HAP-1 (cell line): ENCODE results near the gene FOCAD.
"Not testable (repeated sequence)": the region's sequence is repeated elsewhere in the genome, so short reads cannot be mapped to it uniquely, and the experiment has no call there.

Source experiments
- DNase-seq, 2 experiments: peaks; one replicate each; pipeline ENCODE4 v3.0.0-alpha.2; 2016 to 2020; ENCODE audit warnings: low spot score in 2 of 2
- H3K27me3 ChIP-seq: fragments of 250-450 bp; sonication (Bioruptor Pico); 2 replicates; pipeline ENCODE4 v1.5.1; 2020; ENCODE audit warnings: low read depth, mild to moderate bottlenecking, moderate library complexity
- H3K36me3 ChIP-seq: fragments of 250-450 bp; sonication (Bioruptor Pico); replicated peaks from 2 replicates; pipeline ENCODE4 v1.5.1; 2020; ENCODE audit warnings: mild to moderate bottlenecking
- H3K4me1 ChIP-seq: fragments of 250-450 bp; sonication (Bioruptor Pico); 2 replicates; pipeline ENCODE4 v1.5.1; 2020; ENCODE audit warnings: mild to moderate bottlenecking
- H3K4me3 ChIP-seq: fragments of 250-450 bp; sonication (Bioruptor Pico); 2 replicates; pipeline ENCODE4 v1.5.1; 2020; ENCODE audit warnings: mild to moderate bottlenecking, moderate library complexity
- H3K9me3 ChIP-seq: fragments of 250-450 bp; sonication (Bioruptor Pico); 2 replicates; pipeline ENCODE4 v1.5.1; 2020; ENCODE audit warnings: mild to moderate bottlenecking, moderate library complexity
- in situ Hi-C: fragments of 300-500 bp; cut with MboI; formaldehyde crosslinking; loops from 3 replicates; pipeline ENCODE4 v1.14.3; 2020; ENCODE audit warnings: low sequenced_read_pairs, inconsistent platforms, mixed read lengths

The FOCAD gene

GRCh38 chr9:20659474-20659967 is 24.5 kb upstream of the FOCAD start:
- peaks cover 19% of the 10 kb centered on the region for H3K4me1 ChIP-seq
- H3K9me3 ChIP-seq = no peaks in the 10 kb centered on the region
- DNase-seq = no peak
- no peaks in the 10 kb centered on the region for H3K36me3 ChIP-seq
- H3K27me3 ChIP-seq = no peaks in the 10 kb centered on the region
- in situ Hi-C loops = no loop called here
- peak overlapping the region; percentile 0; the same call in 1 of the 2 replicates for H3K4me3 ChIP-seq

- Histone ChIP-seq H3K4me3 (no peak overlapping the region), H3K4me1 (peaks cover 28% of the 10 kb centered on the region), H3K27me3 (no peaks in the 10 kb centered on the region), H3K36me3 (no peaks in the 10 kb centered on the region), H3K9me3 (no peaks in the 10 kb centered on the region)
- peak; percentile 26 to 44 for DNase-seq
- in situ Hi-C loops = no loop called here
Measured at GRCh38 chr9:20662156-20662555, 21.9 kb upstream of the FOCAD start.

- H3K36me3 ChIP-seq = no peaks in the 10 kb centered on the region
- DNase-seq = no peak
- in situ Hi-C loops = no loop called here
Measured at GRCh38 chr9:20663133-20663532, 20.9 kb upstream of the FOCAD start.

GRCh38 chr9:20664501-20664900 is 19.6 kb upstream of the FOCAD start:
- no peaks in the 10 kb centered on the region for H3K27me3 ChIP-seq
- in situ Hi-C loops = no loop called here
- no peaks in the 10 kb centered on the region for H3K9me3 ChIP-seq
- H3K4me1 ChIP-seq = peaks cover 28% of the 10 kb centered on the region
- peak; percentile 78 to 83 for DNase-seq
- no peak overlapping the region for H3K4me3 ChIP-seq
- H3K36me3 ChIP-seq = no peaks in the 10 kb centered on the region

More at GRCh38 chr9:20663133-20663532, 20.9 kb upstream of the FOCAD start:
- Histone ChIP-seq H3K4me1 (peaks cover 28% of the 10 kb centered on the region), H3K4me3 (no peak overlapping the region), H3K27me3 (no peaks in the 10 kb centered on the region), H3K9me3 (no peaks in the 10 kb centered on the region)

GRCh38 chr9:20670395-20670794 is 13.7 kb upstream of the FOCAD start:
- H3K9me3 ChIP-seq = no peaks in the 10 kb centered on the region
- H3K36me3 ChIP-seq = no peaks in the 10 kb centered on the region
- DNase-seq = no peak
- in situ Hi-C loops = no loop called here
- H3K27me3 ChIP-seq = no peaks in the 10 kb centered on the region
- peaks cover 1% of the 10 kb centered on the region; the same call in 1 of the 2 replicates for H3K4me1 ChIP-seq
- no peak overlapping the region for H3K4me3 ChIP-seq

- in situ Hi-C loops = no loop called here
- no peaks in the 10 kb centered on the region for H3K36me3 ChIP-seq
- DNase-seq = no peak
- H3K9me3 ChIP-seq = no peaks in the 10 kb centered on the region
- H3K27me3 ChIP-seq = no peaks in the 10 kb centered on the region
- H3K4me1 ChIP-seq = no peaks in the 10 kb centered on the region
- no peak overlapping the region for H3K4me3 ChIP-seq
Measured at GRCh38 chr9:20671635-20672034, 12.4 kb upstream of the FOCAD start.

- H3K36me3 ChIP-seq, DNase-seq, H3K9me3 ChIP-seq, H3K4me1 ChIP-seq, H3K4me3 ChIP-seq, in situ Hi-C loops, H3K27me3 ChIP-seq: not testable (repeated sequence)
Measured at GRCh38 chr9:20673537-20673936, 10.5 kb upstream of the FOCAD start.

- no peaks in the 10 kb centered on the region for H3K9me3 ChIP-seq
- no peaks in the 10 kb centered on the region for H3K27me3 ChIP-seq
- peaks cover 15% of the 10 kb centered on the region for H3K4me1 ChIP-seq
- H3K36me3 ChIP-seq = no peaks in the 10 kb centered on the region
- no peak for DNase-seq
- in situ Hi-C loops = no loop called here
- H3K4me3 ChIP-seq = no peak overlapping the region
Measured at GRCh38 chr9:20681467-20681866, 2.6 kb upstream of the FOCAD start.

- H3K27me3 ChIP-seq = no peaks in the 10 kb centered on the region
- in situ Hi-C loops = no loop called here
- H3K4me3 ChIP-seq = peak overlapping the region; percentile 62
- no peaks in the 10 kb centered on the region for H3K36me3 ChIP-seq
- DNase-seq = peak; percentile 21 to 34
- peaks cover 18% of the 10 kb centered on the region for H3K4me1 ChIP-seq
- H3K9me3 ChIP-seq = no peaks in the 10 kb centered on the region
Measured at GRCh38 chr9:20683351-20684034, 566 bp upstream of the FOCAD start.

- no peaks in the 10 kb centered on the region for H3K27me3 ChIP-seq
- peak overlapping the region; percentile 62 for H3K4me3 ChIP-seq
- in situ Hi-C loops = no loop called here
- no peaks in the 10 kb centered on the region for H3K36me3 ChIP-seq
- DNase-seq = no peak
- peaks cover 21% of the 10 kb centered on the region for H3K4me1 ChIP-seq
- no peaks in the 10 kb centered on the region for H3K9me3 ChIP-seq
Measured at GRCh38 chr9:20684875-20685696, 1.0 kb downstream of the FOCAD start.

- Histone ChIP-seq H3K4me1 (peaks cover 21% of the 10 kb centered on the region), H3K4me3 (no peak overlapping the region), H3K27me3 (no peaks in the 10 kb centered on the region), H3K9me3 (no peaks in the 10 kb centered on the region), H3K36me3 (no peaks in the 10 kb centered on the region)
- DNase-seq = no peak
- in situ Hi-C loops = no loop called here
Measured at GRCh38 chr9:20685769-20686168, 1.7 kb downstream of the FOCAD start.

- DNase-seq = no peak
- Histone ChIP-seq H3K9me3 (no peaks in the 10 kb centered on the region), H3K27me3 (no peaks in the 10 kb centered on the region), H3K36me3 (no peaks in the 10 kb centered on the region), H3K4me1 (peaks cover 21% of the 10 kb centered on the region), H3K4me3 (no peak overlapping the region)
- in situ Hi-C loops = no loop called here
Measured at GRCh38 chr9:20689833-20690232, 5.8 kb downstream of the FOCAD start.

- H3K9me3 ChIP-seq = no peaks in the 10 kb centered on the region
- peaks cover 11% of the 10 kb centered on the region for H3K4me1 ChIP-seq
- no peak overlapping the region for H3K4me3 ChIP-seq
- DNase-seq = no peak
- no peaks in the 10 kb centered on the region for H3K36me3 ChIP-seq
- H3K27me3 ChIP-seq = no peaks in the 10 kb centered on the region
- in situ Hi-C loops = no loop called here
Measured at GRCh38 chr9:20692554-20692953, 8.5 kb downstream of the FOCAD start.

GRCh38 chr9:20693068-20693467 is 9.0 kb downstream of the FOCAD start:
- in situ Hi-C loops = no loop called here
- no peaks in the 10 kb centered on the region for H3K9me3 ChIP-seq
- no peaks in the 10 kb centered on the region for H3K36me3 ChIP-seq
- peaks cover 11% of the 10 kb centered on the region for H3K4me1 ChIP-seq
- no peaks in the 10 kb centered on the region for H3K27me3 ChIP-seq
- DNase-seq = no peak
- no peak overlapping the region for H3K4me3 ChIP-seq
